Measurements from ENCODE around the gene BTBD9. TPM values are rescaled to one million over a fixed set of nuclear protein-coding genes. Genes with fewer than 3 reads are reported as not detected.

The BTBD9 gene
- total RNA-seq, 1 donor from 2014 or later = 10.3 TPM

- Histone ChIP-seq H4K20me1 (ENCODE audit: insufficient read depth, low read length) (no peaks in the 10 kb centered on the region), H3K4me2 (ENCODE audit: low read length) (no peak overlapping the region), H3K27ac (ENCODE audit: low read depth, low read length) (no peak overlapping the region), H3K4me3 (ENCODE audit: insufficient read depth, low read depth, low read length) (no peak overlapping the region), H2AFZ (ENCODE audit: low read depth, low read length) (no peak overlapping the region), H3K27me3 (ENCODE audit: insufficient read depth, low read length) (no peaks in the 10 kb centered on the region), H3K4me1 (ENCODE audit: insufficient read depth, low read length) (no peaks in the 10 kb centered on the region), H3K79me2 (ENCODE audit: insufficient read depth, low read length) (no peaks in the 10 kb centered on the region), H3K36me3 (ENCODE audit: insufficient read depth, low read length) (no peaks in the 10 kb centered on the region), H3K9ac (ENCODE audit: low read length) (no peak overlapping the region), H3K9me3 (ENCODE audit: insufficient read depth, low read depth, low read length) (no peaks in the 10 kb centered on the region)
- Mint-ChIP-seq H3K9me3 (ENCODE audit: unreplicated experiment) (no peaks in the 10 kb centered on the region), H3K27ac (ENCODE audit: unreplicated experiment) (no peak overlapping the region), H3K36me3 (ENCODE audit: low read depth, unreplicated experiment) (peaks cover 2% of the 10 kb centered on the region), H3K4me1 (ENCODE audit: low read depth, unreplicated experiment) (peaks cover 3% of the 10 kb centered on the region), H3K4me3 (ENCODE audit: unreplicated experiment) (no peak overlapping the region), H3K27me3 (ENCODE audit: low read depth, unreplicated experiment) (no peaks in the 10 kb centered on the region)
- TF ChIP-seq, protein P1, sequence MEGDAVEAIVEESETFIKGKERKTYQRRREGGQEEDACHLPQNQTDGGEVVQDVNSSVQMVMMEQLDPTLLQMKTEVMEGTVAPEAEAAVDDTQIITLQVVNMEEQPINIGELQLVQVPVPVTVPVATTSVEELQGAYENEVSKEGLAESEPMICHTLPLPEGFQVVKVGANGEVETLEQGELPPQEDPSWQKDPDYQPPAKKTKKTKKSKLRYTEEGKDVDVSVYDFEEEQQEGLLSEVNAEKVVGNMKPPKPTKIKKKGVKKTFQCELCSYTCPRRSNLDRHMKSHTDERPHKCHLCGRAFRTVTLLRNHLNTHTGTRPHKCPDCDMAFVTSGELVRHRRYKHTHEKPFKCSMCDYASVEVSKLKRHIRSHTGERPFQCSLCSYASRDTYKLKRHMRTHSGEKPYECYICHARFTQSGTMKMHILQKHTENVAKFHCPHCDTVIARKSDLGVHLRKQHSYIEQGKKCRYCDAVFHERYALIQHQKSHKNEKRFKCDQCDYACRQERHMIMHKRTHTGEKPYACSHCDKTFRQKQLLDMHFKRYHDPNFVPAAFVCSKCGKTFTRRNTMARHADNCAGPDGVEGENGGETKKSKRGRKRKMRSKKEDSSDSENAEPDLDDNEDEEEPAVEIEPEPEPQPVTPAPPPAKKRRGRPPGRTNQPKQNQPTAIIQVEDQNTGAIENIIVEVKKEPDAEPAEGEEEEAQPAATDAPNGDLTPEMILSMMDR (IDR thresholded peaks at IDR 0.05; ENCODE audit: insufficient read depth, low read depth, low read length) = no peak
- no peak for TF ChIP-seq EZH2 (IDR thresholded peaks at IDR 0.05; ENCODE audit: insufficient read depth, low read length)
- DNase-seq (ENCODE audit: low read depth) = no peak
- no peak for FAIRE-seq
Observed at GRCh38 chr6:38476141-38476540, 163.6 kb downstream of the BTBD9 start.

DNA sequence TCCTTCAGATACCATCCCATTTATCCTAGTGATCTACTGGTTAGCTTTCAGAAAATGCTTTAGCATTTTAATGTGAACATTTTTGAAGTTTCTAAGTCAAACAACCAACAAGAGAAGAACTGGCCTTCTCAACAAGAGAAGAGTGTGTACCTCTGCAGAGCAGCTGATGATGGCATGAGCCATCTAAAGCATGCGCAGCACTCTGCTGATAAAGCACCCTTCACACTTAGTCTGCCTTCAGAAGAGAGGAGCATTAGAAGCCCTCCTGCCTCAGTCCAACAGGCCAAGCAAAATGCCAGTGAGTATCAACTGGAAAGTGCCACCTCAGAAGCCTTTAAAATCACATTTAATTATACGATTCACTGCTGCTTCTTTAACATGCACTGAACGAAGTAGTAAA, 169.2 kb downstream of the BTBD9 start:
- Mint-ChIP-seq H3K27ac (ENCODE audit: unreplicated experiment) (no peak overlapping the region), H3K36me3 (ENCODE audit: low read depth, unreplicated experiment) (peaks cover 3% of the 10 kb centered on the region), H3K4me1 (ENCODE audit: low read depth, unreplicated experiment) (no peaks in the 10 kb centered on the region), H3K27me3 (ENCODE audit: low read depth, unreplicated experiment) (no peaks in the 10 kb centered on the region), H3K9me3 (ENCODE audit: unreplicated experiment) (no peaks in the 10 kb centered on the region), H3K4me3 (ENCODE audit: unreplicated experiment) (no peak overlapping the region)
- Histone ChIP-seq H3K27ac (ENCODE audit: low read depth, low read length) (no peak overlapping the region), H4K20me1 (ENCODE audit: insufficient read depth, low read length) (no peaks in the 10 kb centered on the region), H3K36me3 (ENCODE audit: insufficient read depth, low read length) (no peaks in the 10 kb centered on the region), H3K4me2 (ENCODE audit: low read length) (no peak overlapping the region), H3K79me2 (ENCODE audit: insufficient read depth, low read length) (no peaks in the 10 kb centered on the region), H2AFZ (ENCODE audit: low read depth, low read length) (no peak overlapping the region), H3K4me3 (ENCODE audit: insufficient read depth, low read depth, low read length) (no peak overlapping the region), H3K27me3 (ENCODE audit: insufficient read depth, low read length) (no peaks in the 10 kb centered on the region), H3K9me3 (ENCODE audit: insufficient read depth, low read depth, low read length) (no peaks in the 10 kb centered on the region), H3K4me1 (ENCODE audit: insufficient read depth, low read length) (no peaks in the 10 kb centered on the region), H3K9ac (ENCODE audit: low read length) (no peak overlapping the region)
- TF ChIP-seq, protein P1 (IDR thresholded peaks at IDR 0.05; ENCODE audit: insufficient read depth, low read depth, low read length) = no peak
- TF ChIP-seq EZH2 (IDR thresholded peaks at IDR 0.05; ENCODE audit: insufficient read depth, low read length) = no peak
- DNase-seq (ENCODE audit: low read depth) = no peak
- no peak for FAIRE-seq

GRCh38 chr6:38467566-38467965, 172.2 kb downstream of the BTBD9 start:
- H2AFZ ChIP-seq (ENCODE audit: low read depth, low read length) = no peak overlapping the region
- no peak overlapping the region for H3K27ac ChIP-seq (ENCODE audit: low read depth, low read length)
- peaks cover 2% of the 10 kb centered on the region for H3K9me3 Mint-ChIP-seq (ENCODE audit: unreplicated experiment)
- H3K36me3 ChIP-seq (ENCODE audit: insufficient read depth, low read length) = no peaks in the 10 kb centered on the region
- no peak overlapping the region for H3K9ac ChIP-seq (ENCODE audit: low read length)
- H3K27me3 Mint-ChIP-seq (ENCODE audit: low read depth, unreplicated experiment) = no peaks in the 10 kb centered on the region
- H3K9me3 ChIP-seq (ENCODE audit: insufficient read depth, low read depth, low read length) = no peaks in the 10 kb centered on the region
- H3K4me1 ChIP-seq (ENCODE audit: insufficient read depth, low read length) = no peaks in the 10 kb centered on the region
- no peaks in the 10 kb centered on the region for H3K4me1 Mint-ChIP-seq (ENCODE audit: low read depth, unreplicated experiment)
- no peaks in the 10 kb centered on the region for H4K20me1 ChIP-seq (ENCODE audit: insufficient read depth, low read length)
- H3K36me3 Mint-ChIP-seq (ENCODE audit: low read depth, unreplicated experiment) = peaks cover 3% of the 10 kb centered on the region
- H3K4me2 ChIP-seq (ENCODE audit: low read length) = no peak overlapping the region
- H3K79me2 ChIP-seq (ENCODE audit: insufficient read depth, low read length) = no peaks in the 10 kb centered on the region
- TF ChIP-seq EZH2 (IDR thresholded peaks at IDR 0.05; ENCODE audit: insufficient read depth, low read length) = no peak
- TF ChIP-seq, protein P1 (IDR thresholded peaks at IDR 0.05; ENCODE audit: insufficient read depth, low read depth, low read length) = no peak
- no peak overlapping the region for H3K27ac Mint-ChIP-seq (ENCODE audit: unreplicated experiment)
- no peaks in the 10 kb centered on the region for H3K27me3 ChIP-seq (ENCODE audit: insufficient read depth, low read length)
- DNase-seq (ENCODE audit: low read depth) = no peak
- FAIRE-seq = no peak
- H3K4me3 ChIP-seq (ENCODE audit: insufficient read depth, low read depth, low read length) = no peak overlapping the region
- H3K4me3 Mint-ChIP-seq (ENCODE audit: unreplicated experiment) = no peak overlapping the region
